Measurements from ENCODE around the gene SFT2D1.

DNA sequence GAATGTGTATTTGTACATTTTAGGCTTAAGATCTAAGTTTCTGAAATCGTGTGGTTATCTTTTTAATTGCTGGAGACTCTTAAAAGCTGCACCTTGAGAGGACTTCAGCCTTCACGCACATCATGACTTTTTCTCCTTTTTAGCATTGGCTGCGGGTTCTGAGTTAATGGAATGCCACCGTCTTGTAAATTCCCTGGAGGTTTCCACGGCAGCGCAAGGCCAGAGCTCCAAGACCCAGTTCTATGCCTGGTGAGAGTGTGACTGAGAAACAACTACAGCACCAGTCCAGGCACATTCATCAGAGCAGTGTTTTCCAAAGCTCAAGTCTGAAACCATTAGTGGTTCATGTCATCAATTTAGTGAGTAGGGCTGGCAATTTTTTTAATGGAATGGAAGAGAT lies 57.1 kb downstream of the SFT2D1 start:
- TF ChIP-seq, protein P1, sequence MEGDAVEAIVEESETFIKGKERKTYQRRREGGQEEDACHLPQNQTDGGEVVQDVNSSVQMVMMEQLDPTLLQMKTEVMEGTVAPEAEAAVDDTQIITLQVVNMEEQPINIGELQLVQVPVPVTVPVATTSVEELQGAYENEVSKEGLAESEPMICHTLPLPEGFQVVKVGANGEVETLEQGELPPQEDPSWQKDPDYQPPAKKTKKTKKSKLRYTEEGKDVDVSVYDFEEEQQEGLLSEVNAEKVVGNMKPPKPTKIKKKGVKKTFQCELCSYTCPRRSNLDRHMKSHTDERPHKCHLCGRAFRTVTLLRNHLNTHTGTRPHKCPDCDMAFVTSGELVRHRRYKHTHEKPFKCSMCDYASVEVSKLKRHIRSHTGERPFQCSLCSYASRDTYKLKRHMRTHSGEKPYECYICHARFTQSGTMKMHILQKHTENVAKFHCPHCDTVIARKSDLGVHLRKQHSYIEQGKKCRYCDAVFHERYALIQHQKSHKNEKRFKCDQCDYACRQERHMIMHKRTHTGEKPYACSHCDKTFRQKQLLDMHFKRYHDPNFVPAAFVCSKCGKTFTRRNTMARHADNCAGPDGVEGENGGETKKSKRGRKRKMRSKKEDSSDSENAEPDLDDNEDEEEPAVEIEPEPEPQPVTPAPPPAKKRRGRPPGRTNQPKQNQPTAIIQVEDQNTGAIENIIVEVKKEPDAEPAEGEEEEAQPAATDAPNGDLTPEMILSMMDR (conservative IDR thresholded peaks at IDR 0.05; ENCODE audit: low read depth, low read length) = no peak
- TF ChIP-seq RAD21 (IDR thresholded peaks at IDR 0.05; ENCODE audit: low read length) (no peak), POLR2A (IDR thresholded peaks at IDR 0.05; ENCODE audit: low read depth, low read length) (no peak), FOS (IDR thresholded peaks at IDR 0.05; ENCODE audit: low read depth, low read length) (no peak)
